ENCODE measurements around the gene SHISAL2A. TPM values are rescaled to one million over a fixed set of nuclear protein-coding genes. Genes with fewer than 3 reads are reported as not detected.

SHISAL2A gene
- total and polyA plus RNA-seq, 4 donors = 0.14 to 0.33 (median 0.22) TPM; not detected in 1

GRCh38 chr1:52604063-52604770, 28.8 kb upstream of the SHISAL2A start:
- TF ChIP-seq JUND (IDR thresholded peaks at IDR 0.05) = no peak
- no peak for TF ChIP-seq ATF3 (IDR thresholded peaks at IDR 0.05)
- TF ChIP-seq RAD21 (IDR thresholded peaks at IDR 0.05) = no peak
- TF ChIP-seq MAX (IDR thresholded peaks at IDR 0.05) = no peak
- no peak for TF ChIP-seq ZBTB33 (IDR thresholded peaks at IDR 0.05)
- no peak for TF ChIP-seq FOXA1 (IDR thresholded peaks at IDR 0.05)
- no peak for TF ChIP-seq EGR1 (IDR thresholded peaks at IDR 0.05; ENCODE audit: low read depth in 2 of 2)
- no peak for TF ChIP-seq RXRA (IDR thresholded peaks at IDR 0.05)
- no peak for TF ChIP-seq YY1 (IDR thresholded peaks at IDR 0.05)
- TF ChIP-seq FOXA2 (IDR thresholded peaks at IDR 0.05) = no peak
- TF ChIP-seq SP1 (IDR thresholded peaks at IDR 0.05) = no peak
- TF ChIP-seq NR2F2 (IDR thresholded peaks at IDR 0.05) = no peak

DNA sequence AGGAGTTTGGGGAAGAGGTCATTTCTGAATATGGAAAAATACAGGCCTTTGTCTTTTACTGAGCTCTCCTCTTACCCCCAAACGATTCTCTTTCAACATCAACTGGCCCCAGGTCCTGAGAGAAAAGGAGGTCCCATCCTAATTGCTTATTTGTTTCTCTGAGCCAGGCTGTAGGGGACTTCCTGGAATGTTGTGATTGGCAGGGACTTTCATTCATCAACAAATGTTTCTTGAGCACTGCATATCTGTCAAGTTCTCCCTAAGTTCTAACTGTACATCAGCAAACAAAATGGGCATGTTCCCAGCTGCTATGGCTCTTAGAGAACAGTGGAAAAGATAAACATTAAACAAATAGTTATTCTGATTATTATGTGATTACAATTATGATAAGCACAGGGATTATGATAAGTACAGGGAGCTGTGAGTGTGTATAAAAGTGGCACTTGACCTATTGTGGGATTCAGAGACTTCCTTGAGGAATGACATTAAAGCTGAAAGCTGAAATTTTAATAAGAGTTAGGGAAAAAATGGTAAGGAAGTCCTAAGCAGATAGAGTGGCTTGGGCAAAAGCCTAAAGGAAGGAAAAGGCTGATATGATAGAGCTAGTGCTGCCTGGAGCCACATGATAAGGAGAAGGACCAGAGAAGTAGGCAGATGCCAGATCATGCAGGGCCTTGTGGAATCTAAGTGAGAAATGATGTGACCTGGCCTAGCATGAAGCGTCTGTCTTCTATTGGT, 19.2 kb upstream of the SHISAL2A start:
- 57% methylated on average over 2 of the region's 2 CpGs for WGBS
- Histone ChIP-seq H3K36me3 (ENCODE audit: control insufficient read depth in 4 of 4, insufficient read depth in 3 of 4, low read depth in 1 of 4, low read length in 3 of 4) (no peaks in the 10 kb centered on the region), H3K27ac (ENCODE audit: low read depth in 1 of 2, low read length in 2 of 2) (no peak overlapping the region), H3K9me3 (ENCODE audit: control insufficient read depth in 4 of 4, low read length in 3 of 4) (no peaks in the 10 kb centered on the region), H3K27me3 (ENCODE audit: control insufficient read depth in 4 of 4, insufficient read depth in 4 of 4, low read length in 3 of 4) (no peaks in the 10 kb centered on the region), H3K4me3 (ENCODE audit: low read depth in 1 of 3, low read length in 3 of 3) (no peak overlapping the region), H3K4me1 (ENCODE audit: control insufficient read depth in 4 of 4, insufficient read depth in 4 of 4, low read length in 3 of 4) (peaks cover 0 to 2% (median 0%) of the 10 kb centered on the region in 4 donors), H3K9ac (ENCODE audit: low read depth in 1 of 2, low read length in 2 of 2) (no peak overlapping the region)
- no peak for DNase-seq (ENCODE audit: low spot score)
- TF ChIP-seq NR2F2 (IDR thresholded peaks at IDR 0.05) (peak; percentile 38), REST (IDR thresholded peaks at IDR 0.05) (no peak)

More at GRCh38 chr1:52604063-52604770, 28.8 kb upstream of the SHISAL2A start:
- H3K4me3 ChIP-seq (ENCODE audit: low read depth in 1 of 3, low read length in 3 of 3) = no peak overlapping the region
- 88% methylated on average over 3 of the region's 3 CpGs for WGBS
- no peaks in the 10 kb centered on the region for H3K36me3 ChIP-seq (ENCODE audit: control insufficient read depth in 4 of 4, insufficient read depth in 3 of 4, low read depth in 1 of 4, low read length in 3 of 4)
- no peak overlapping the region for H3K27ac ChIP-seq (ENCODE audit: low read depth in 1 of 2, low read length in 2 of 2)
- H3K27me3 ChIP-seq (ENCODE audit: control insufficient read depth in 4 of 4, insufficient read depth in 4 of 4, low read length in 3 of 4) = no peaks in the 10 kb centered on the region
- no peak for DNase-seq (ENCODE audit: low spot score)
- no peak overlapping the region for H3K9ac ChIP-seq (ENCODE audit: low read depth in 1 of 2, low read length in 2 of 2)
- peaks cover 0 to 12% (median 0%) of the 10 kb centered on the region in 4 donors for H3K4me1 ChIP-seq (ENCODE audit: control insufficient read depth in 4 of 4, insufficient read depth in 4 of 4, low read length in 3 of 4)
- H3K9me3 ChIP-seq (ENCODE audit: control insufficient read depth in 4 of 4, low read length in 3 of 4) = no peaks in the 10 kb centered on the region

All from liver (tissue), 9 donors.